Adipocyte (in vitro differentiated cells): ENCODE data around the gene TMEM18.

Experiments
- DNase-seq: peaks from one replicate; pipeline ENCODE4 v3.0.0-alpha.2; 2015; ENCODE audit warnings: low read depth
- H3K27me3 ChIP-seq: replicated peaks from 2 replicates; pipeline ENCODE4 v1.7.0; 2013; ENCODE audit warnings: mild to moderate bottlenecking, low read length, moderate library complexity; ENCODE audit not compliant: control insufficient read depth, insufficient read depth
- H3K36me3 ChIP-seq: 2 replicates; pipeline ENCODE4 v1.7.0; 2013; ENCODE audit warnings: low read length, mild to moderate bottlenecking, moderate library complexity; ENCODE audit not compliant: control insufficient read depth, insufficient read depth, severe bottlenecking
- H3K4me1 ChIP-seq: 2 replicates; pipeline ENCODE4 v1.7.0; 2013; ENCODE audit warnings: mild to moderate bottlenecking, low read length, moderate library complexity; ENCODE audit not compliant: control insufficient read depth, insufficient read depth
- H3K4me3 ChIP-seq: 2 replicates; pipeline ENCODE4 v1.7.0; 2013; ENCODE audit warnings: mild to moderate bottlenecking, low read length, moderate library complexity
- H3K9ac ChIP-seq: 2 replicates; pipeline ENCODE4 v1.7.0; 2013; ENCODE audit warnings: mild to moderate bottlenecking, low read length, moderate library complexity
- H3K9me3 ChIP-seq: 2 replicates; pipeline ENCODE4 v1.7.0; 2013; ENCODE audit warnings: mild to moderate bottlenecking, low read length, moderate library complexity; ENCODE audit not compliant: control insufficient read depth

Gene TMEM18

GRCh38 chr2:621303-622099 is 55.7 kb downstream of the TMEM18 start:
- no peaks in the 10 kb centered on the region for H3K36me3 ChIP-seq
- no peak overlapping the region for H3K4me3 ChIP-seq
- no peaks in the 10 kb centered on the region for H3K27me3 ChIP-seq
- peaks cover 16% of the 10 kb centered on the region for H3K9me3 ChIP-seq
- DNase-seq: no peak
- H3K9ac ChIP-seq: no peak overlapping the region
- H3K4me1 ChIP-seq: no peaks in the 10 kb centered on the region

- H3K4me3 ChIP-seq: no peak overlapping the region
Measured at GRCh38 chr2:620471-621302, 56.5 kb downstream of the TMEM18 start.

DNA sequence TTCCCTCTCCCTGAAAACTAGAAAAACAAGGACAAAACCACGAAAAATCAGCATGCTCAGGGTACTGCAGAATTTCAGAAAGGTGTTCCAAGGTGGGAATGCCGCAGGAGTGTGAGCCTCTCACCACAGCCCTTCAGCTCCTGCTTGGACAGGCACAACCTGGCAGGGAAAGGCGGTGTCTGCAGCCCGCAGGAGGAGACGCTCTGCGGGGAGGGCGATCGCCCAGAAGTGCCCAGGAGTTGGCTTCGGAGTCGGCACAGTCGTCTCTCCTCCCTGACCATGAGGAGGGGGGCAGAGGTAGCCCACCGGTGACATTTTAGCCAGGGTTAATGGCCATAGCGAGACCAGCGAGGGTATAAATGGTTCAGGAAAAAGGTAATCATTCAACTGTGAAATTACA is 57.2 kb downstream of the TMEM18 start:
- DNase-seq: no peak
- H3K36me3 ChIP-seq: no peaks in the 10 kb centered on the region
- no peaks in the 10 kb centered on the region for H3K27me3 ChIP-seq
- no peaks in the 10 kb centered on the region for H3K4me1 ChIP-seq
- no peak overlapping the region for H3K9ac ChIP-seq
- H3K4me3 ChIP-seq: no peak overlapping the region
- peaks cover 16% of the 10 kb centered on the region for H3K9me3 ChIP-seq

More at GRCh38 chr2:620471-621302, 56.5 kb downstream of the TMEM18 start:
- no peak overlapping the region for H3K9ac ChIP-seq
- H3K4me1 ChIP-seq: no peaks in the 10 kb centered on the region
- H3K36me3 ChIP-seq: no peaks in the 10 kb centered on the region
- no peak for DNase-seq
- H3K9me3 ChIP-seq: peaks cover 16% of the 10 kb centered on the region
- no peaks in the 10 kb centered on the region for H3K27me3 ChIP-seq

GRCh38 chr2:618422-618990 is 58.7 kb downstream of the TMEM18 start:
- H3K9ac ChIP-seq: no peak overlapping the region
- H3K9me3 ChIP-seq: peaks cover 16% of the 10 kb centered on the region
- H3K27me3 ChIP-seq: no peaks in the 10 kb centered on the region
- no peaks in the 10 kb centered on the region for H3K36me3 ChIP-seq
- no peak for DNase-seq
- no peaks in the 10 kb centered on the region for H3K4me1 ChIP-seq
- H3K4me3 ChIP-seq: no peak overlapping the region

GRCh38 chr2:618005-618404 is 59.2 kb downstream of the TMEM18 start:
- no peak overlapping the region for H3K4me3 ChIP-seq
- no peaks in the 10 kb centered on the region for H3K36me3 ChIP-seq
- no peaks in the 10 kb centered on the region for H3K4me1 ChIP-seq
- no peak overlapping the region for H3K9ac ChIP-seq
- no peak for DNase-seq
- H3K9me3 ChIP-seq: peaks cover 16% of the 10 kb centered on the region
- no peaks in the 10 kb centered on the region for H3K27me3 ChIP-seq
